Measurements from ENCODE around the gene ACY1.

Gene ACY1

GRCh38 chr3:52005571-52005986, 22.2 kb downstream of the ACY1 start:
- DNase-seq (ENCODE audit: low read depth), result no peak

- DNase-seq (ENCODE audit: low read depth), result no peak
These were observed 22.9 kb downstream of the ACY1 start for GRCh38 chr3:52006017-52006819.

- DNase-seq (ENCODE audit: low read depth), result no peak
These were observed 23.4 kb downstream of the ACY1 start for GRCh38 chr3:52006820-52007133.

- no peak for DNase-seq (ENCODE audit: low read depth)
These were observed 24.0 kb downstream of the ACY1 start for GRCh38 chr3:52007291-52007690.

GRCh38 chr3:52010431-52010830, 27.1 kb downstream of the ACY1 start:
- no peak for DNase-seq (ENCODE audit: low read depth)

GRCh38 chr3:52012699-52013098, 29.4 kb downstream of the ACY1 start:
- DNase-seq (ENCODE audit: low read depth), result no peak

GRCh38 chr3:52013802-52014598, 30.7 kb downstream of the ACY1 start:
- DNase-seq (ENCODE audit: low read depth), result no peak

- DNase-seq (ENCODE audit: low read depth), result no peak
These were observed 31.3 kb downstream of the ACY1 start for GRCh38 chr3:52014613-52015012.

- no peak for DNase-seq (ENCODE audit: low read depth)
These were observed 32.3 kb downstream of the ACY1 start for GRCh38 chr3:52015438-52016228.

GRCh38 chr3:52017586-52017985, 34.3 kb downstream of the ACY1 start:
- no peak for DNase-seq (ENCODE audit: low read depth)

GRCh38 chr3:52018319-52019000, 35.1 kb downstream of the ACY1 start:
- DNase-seq (ENCODE audit: low read depth), result no peak

GRCh38 chr3:52019352-52020080, 36.2 kb downstream of the ACY1 start:
- no peak for DNase-seq (ENCODE audit: low read depth)

GRCh38 chr3:52020796-52021195, 37.5 kb downstream of the ACY1 start:
- DNase-seq (ENCODE audit: low read depth), result no peak

GRCh38 chr3:52021489-52022268, 38.3 kb downstream of the ACY1 start:
- DNase-seq (ENCODE audit: low read depth), result no peak

- no peak for DNase-seq (ENCODE audit: low read depth)
These were observed 39.2 kb downstream of the ACY1 start for GRCh38 chr3:52022323-52023100.

GRCh38 chr3:52023101-52023770, 39.9 kb downstream of the ACY1 start:
- DNase-seq (ENCODE audit: low read depth), result no peak

- no peak for DNase-seq (ENCODE audit: low read depth)
These were observed 40.8 kb downstream of the ACY1 start for GRCh38 chr3:52023860-52024764.

- DNase-seq (ENCODE audit: low read depth), result no peak
These were observed 41.6 kb downstream of the ACY1 start for GRCh38 chr3:52024765-52025452.
